Measurements from ENCODE around the gene HLA-A.

GRCh38 chr6:29945281-29945820, 3.0 kb downstream of the HLA-A start:
- TF ChIP-seq POLR2A (IDR thresholded peaks at IDR 0.05; ENCODE audit: borderline replicate concordance, extremely low read depth, insufficient read depth, insufficient read length) = no peak
- TF ChIP-seq SIN3A (IDR thresholded peaks at IDR 0.05; ENCODE audit: low read depth) = no peak
- no peak for TF ChIP-seq POLR2AphosphoS5 (IDR thresholded peaks at IDR 0.05; ENCODE audit: low read depth, low read length)
- TF ChIP-seq ATF3 (IDR thresholded peaks at IDR 0.05) = no peak
- TF ChIP-seq TCF7L2 (IDR thresholded peaks at IDR 0.05; ENCODE audit: borderline replicate concordance, extremely low read depth, insufficient read depth, insufficient read length) = no peak
- no peak for TF ChIP-seq CTCF (IDR thresholded peaks at IDR 0.05 in 2 of 3, conservative IDR thresholded peaks at IDR 0.05 in 1 of 3; ENCODE audit: borderline replicate concordance in 1 of 3, insufficient read depth in 1 of 3, low read depth in 2 of 3, low read length in 2 of 3)
- no peak for TF ChIP-seq EZH2 (IDR thresholded peaks at IDR 0.05)
- no peak for TF ChIP-seq ELF1 (IDR thresholded peaks at IDR 0.05; ENCODE audit: borderline replicate concordance, low read depth)
- TF ChIP-seq SRF (IDR thresholded peaks at IDR 0.05; ENCODE audit: low read depth) = no peak
- TF ChIP-seq CBX3 (IDR thresholded peaks at IDR 0.05; ENCODE audit: low read depth) = no peak

All from HCT116 (cell line).